GM12878 (cell line): Measurements from ENCODE around the gene ADCY2. TPM values are rescaled to one million over a fixed set of nuclear protein-coding genes. Genes with fewer than 3 reads are reported as not detected.

ENCODE experiments used
- ATAC-seq: fragments of 200-7000 bp; cut with Tn5 transposase; 3 replicates; pipeline ENCODE4 v1.9.1; 2020; ENCODE audit warnings: mild to moderate bottlenecking, moderate library complexity
- BruUV-seq: library from RNA; stranded (reverse); fragments of 400-500 nt; replicated peaks from 2 replicates; lab custom pipeline; 2021; lab: Mats Ljungman, UMichigan
- CTCF ChIA-PET: fragments of 300-600 bp; sonication (Branson Sonifier 250); formaldehyde crosslinking; extraction: SDS; loops from one replicate; lab custom pipeline; 2021; ENCODE audit warnings: inconsistent platforms; lab: Yijun Ruan, JAX
- POLR2A ChIA-PET: fragments of 350-600 bp; formaldehyde crosslinking; extraction: SDS; loops from one replicate; lab custom pipeline; 2021; ENCODE audit warnings: inconsistent platforms; lab: Charles Lee
- RAD21 ChIA-PET: fragments of 300-600 bp; sonication (Branson Sonifier 250); formaldehyde crosslinking; loops from one replicate; lab custom pipeline; 2023; ENCODE audit warnings: antibody characterized with exemption; ENCODE audit not compliant: unreplicated experiment; lab: Charles Lee
- SMC1A ChIA-PET: fragments of 300-600 bp; sonication (Branson Sonifier 250); formaldehyde crosslinking; loops from one replicate; lab custom pipeline; 2023; ENCODE audit not compliant: unreplicated experiment, uncharacterized antibody; lab: Charles Lee
- DNase-seq: peaks from one replicate; pipeline ENCODE4 v3.0.0-alpha.2; 2011; ENCODE audit warnings: low read depth, low spot score
- FAIRE-seq: peaks from 3 replicates; lab custom pipeline; 2011; peaks lifted over from hg19 to GRCh38; lab: Jason Lieb, UNC
- H2AFZ ChIP-seq: 2 replicates; pipeline ENCODE4 v1.6.0; 2011; ENCODE audit warnings: low read depth, low read length, control low read depth; ENCODE audit not compliant: control insufficient read depth
- H3K27ac ChIP-seq: 2 replicates; pipeline ENCODE4 v1.5.1; 2011; ENCODE audit warnings: control low read depth; ENCODE audit not compliant: control insufficient read depth, insufficient read depth
- H3K27me3 ChIP-seq, 2 experiments: replicated peaks in 1 of 2; 2 replicates each; pipeline versions ENCODE4 v1.6.0 to v1.6.1; 2011; ENCODE audit warnings: low read length in 1 of 2; ENCODE audit not compliant: control insufficient read depth in 2 of 2, insufficient read depth in 2 of 2
- H3K36me3 ChIP-seq, 2 experiments: 2 replicates each; pipeline ENCODE4 v1.5.1; 2011; ENCODE audit warnings: low read length in 1 of 2; ENCODE audit not compliant: control insufficient read depth in 2 of 2, insufficient read depth in 2 of 2
- H3K4me1 ChIP-seq: 2 replicates; pipeline ENCODE4 v1.6.1; 2011; ENCODE audit warnings: mild to moderate bottlenecking, low read length, moderate library complexity, mixed read lengths; ENCODE audit not compliant: control insufficient read depth, insufficient read depth
- H3K4me2 ChIP-seq: 2 replicates; pipeline ENCODE4 v1.6.0; 2011; ENCODE audit warnings: control low read depth; ENCODE audit not compliant: control insufficient read depth, insufficient read depth
- H3K4me3 ChIP-seq: fragments of 200-600 bp; sonication (generic); 2 replicates; pipeline ENCODE4 v1.5.1; 2016
- H3K79me2 ChIP-seq: 2 replicates; pipeline ENCODE4 v1.6.0; 2011; ENCODE audit warnings: low read length; ENCODE audit not compliant: control insufficient read depth, insufficient read depth
- H3K9ac ChIP-seq: 2 replicates; pipeline ENCODE4 v1.8.0; 2011; ENCODE audit warnings: low read length, control low read depth, mixed read lengths; ENCODE audit not compliant: control insufficient read depth, insufficient read depth
- H3K9me3 ChIP-seq: replicated peaks from 3 replicates; pipeline ENCODE4 v1.5.1; 2011; ENCODE audit warnings: mild to moderate bottlenecking, low read length; ENCODE audit not compliant: control insufficient read depth, insufficient read depth
- H4K20me1 ChIP-seq: 2 replicates; pipeline ENCODE4 v1.6.0; 2011; ENCODE audit not compliant: control insufficient read depth, insufficient read depth
- BCL3 ChIP-seq: IDR thresholded peaks from 2 replicates; pipeline ENCODE4 v1.6.1; 2011; ENCODE audit warnings: borderline replicate concordance, low read depth, mild to moderate bottlenecking, moderate library complexity, low read length; ENCODE audit not compliant: insufficient read depth, poor library complexity, severe bottlenecking
- BHLHE40 ChIP-seq, 2 experiments: fragments of 450-650 bp in 1 of 2; IDR thresholded peaks; 2 replicates each; pipeline ENCODE4 v1.6.1; 2011 to 2017; ENCODE audit warnings: low read depth in 2 of 2, borderline replicate concordance in 1 of 2, improper control_type of control experiment in 1 of 2, low read length in 1 of 2, mild to moderate bottlenecking in 1 of 2
- FOS ChIP-seq: IDR thresholded peaks from 3 replicates; pipeline ENCODE4 v1.6.1; 2011; ENCODE audit warnings: borderline replicate concordance; ENCODE audit not compliant: insufficient read length; ENCODE audit errors: extremely low read depth
- IKZF2 ChIP-seq, 2 experiments: fragments of 450-650 bp; IDR thresholded peaks; 2 replicates each; pipeline ENCODE4 v1.6.1; 2017; ENCODE audit warnings: mild to moderate bottlenecking in 2 of 2, moderate library complexity in 2 of 2
- IRF4 ChIP-seq: IDR thresholded peaks from 2 replicates; pipeline ENCODE4 v1.6.1; 2011; ENCODE audit warnings: low read depth, low read length
- PAX8 ChIP-seq: fragments of 450-650 bp; IDR thresholded peaks from 2 replicates; pipeline ENCODE4 v1.6.1; 2017; ENCODE audit warnings: mild to moderate bottlenecking, moderate library complexity
- PML ChIP-seq: IDR thresholded peaks from 2 replicates; pipeline ENCODE4 v1.6.1; 2012; ENCODE audit warnings: low read length, inconsistent platforms
- POLR2AphosphoS5 ChIP-seq: IDR thresholded peaks from 2 replicates; pipeline ENCODE4 v1.6.1; 2011; ENCODE audit warnings: mild to moderate bottlenecking, low read length, inconsistent platforms
- PRDM15 ChIP-seq: fragments of 450-650 bp; formaldehyde crosslinking; IDR thresholded peaks from 2 replicates; pipeline ENCODE4 v1.4.0; 2020; ENCODE audit warnings: mild to moderate bottlenecking, moderate library complexity
- REST ChIP-seq: IDR thresholded peaks from 2 replicates; pipeline ENCODE4 v1.6.1; 2012; ENCODE audit warnings: mild to moderate bottlenecking, low read depth, low read length
- SIN3A ChIP-seq: IDR thresholded peaks from 2 replicates; pipeline ENCODE4 v1.6.1; 2012; ENCODE audit warnings: low read depth, low read length, improper control_type of control experiment
- SMAD5 ChIP-seq: IDR thresholded peaks from 2 replicates; pipeline ENCODE4 v1.6.1; 2016; ENCODE audit warnings: antibody characterized with exemption, low read depth
- SREBF1 ChIP-seq: IDR thresholded peaks from 2 replicates; pipeline ENCODE4 v1.6.1; 2012; ENCODE audit warnings: mild to moderate bottlenecking, low read length
- SREBF2 ChIP-seq: IDR thresholded peaks from 2 replicates; pipeline ENCODE4 v1.6.1; 2012; ENCODE audit warnings: mild to moderate bottlenecking, low read length
- TARDBP ChIP-seq: IDR thresholded peaks from 2 replicates; pipeline ENCODE4 v1.6.1; 2016; ENCODE audit warnings: borderline replicate concordance
- ZNF217 ChIP-seq: fragments of 450-650 bp; IDR thresholded peaks from 2 replicates; pipeline ENCODE4 v1.6.1; 2017; ENCODE audit warnings: antibody characterized with exemption, mild to moderate bottlenecking
- WGBS: methylation state at CpG from one replicate; pipeline ENCODE4 v1.1.6; 2016; ENCODE audit warnings: low lambda C conversion rate; ENCODE audit not compliant: insufficient replicate concordance, insufficient coverage; ENCODE audit errors: missing lambda C conversion rate; 5-methylcytosine and 5-hydroxymethylcytosine counted together
- in situ Hi-C: fragments of 300-500 bp; cut with MboI; formaldehyde crosslinking; loops from 9 replicates; pipeline ENCODE4 v1.14.3; 2018; ENCODE audit warnings: mixed read lengths
- intact Hi-C: fragments of 100-400 bp; cut with micrococcal nuclease; formaldehyde crosslinking; loops from one replicate; pipeline ENCODE4 v1.14.2; 2022; ENCODE audit not compliant: unreplicated experiment
- polyA plus RNA-seq, 11 experiments: library from polyadenylated mRNA; depleted of rRNA in 4 of 11; unstranded in 6 of 11; stranded (reverse) in 5 of 11; fragments of >200 nt; fragmentation: Nextera tagmentation in 4 of 11; fragmentation: Illumina TruSeq in 1 of 11; extraction: Ambion mirVana in 4 of 11; extraction: Trizol in 1 of 11; gene quantifications; 1 replicate in 1 of 11; 2 replicates in 10 of 11; pipeline versions ENCODE4 v1.2.1 to v1.2.3, GENCODE V29; 2011 to 2016; ENCODE audit warnings: inconsistent platforms in 2 of 11, missing spikeins in 2 of 11, low read depth in 1 of 11
- total RNA-seq, 4 experiments: library from RNA; depleted of rRNA in 3 of 4; stranded (reverse); fragments of >200 nt in 3 of 4; fragmentation: Illumina TruSeq in 1 of 4; extraction: Trizol in 1 of 4; gene quantifications; 2 replicates each; pipeline versions ENCODE4 v1.2.1 to v1.2.3, GENCODE V29; 2013 to 2021

ADCY2 gene
- total and polyA plus RNA-seq, 10 of the 15 experiments (the other 5 are each of a cell fraction or from before 2014, with no cell fraction given), result 0.07 to 0.26 TPM; not detected in 8

GRCh38 chr5:7597059-7597642 is 201.2 kb downstream of the ADCY2 start:
- intact Hi-C loops, result loop anchor here (10.0 kb wide), 2 partner anchors 158 to 342 kb away; no protein-coding TSS in a partner anchor
- ChIA-PET SMC1A (no interaction called here), RAD21 (no interaction called here), CTCF (interaction anchor here (0.6 to 1.2 kb wide), 3 partner anchors 338 to 610 kb away, joined by 3 to 4 read pairs (median 3); no protein-coding TSS in a partner anchor), POLR2A (no interaction called here)
- no peak for DNase-seq
- H3K9me3 ChIP-seq, result no peaks in the 10 kb centered on the region
- FAIRE-seq, result no peak
- in situ Hi-C loops, result no loop called here
- H3K9ac ChIP-seq, result no peak overlapping the region
- BruUV-seq, result no TSS peak
- no peaks in the 10 kb centered on the region for H3K79me2 ChIP-seq
- H3K36me3 ChIP-seq, result no peaks in the 10 kb centered on the region
- no peaks in the 10 kb centered on the region for H3K4me1 ChIP-seq
- no peak overlapping the region for H3K27ac ChIP-seq
- no peak overlapping the region for H2AFZ ChIP-seq
- no peaks in the 10 kb centered on the region for H4K20me1 ChIP-seq
- no peaks in the 10 kb centered on the region for H3K27me3 ChIP-seq
- no peak for ATAC-seq
- no peak overlapping the region for H3K4me2 ChIP-seq
- 21% methylated on average over 6 of the region's 6 CpGs for WGBS
- H3K4me3 ChIP-seq, result no peak overlapping the region
- TF ChIP-seq PRDM15 (CRISPR knock-in tag), result no peak
- TF ChIP-seq BCL3, result no peak
- TF ChIP-seq SREBF2, result no peak
- no peak for TF ChIP-seq TARDBP
- TF ChIP-seq SREBF1, result no peak
- no peak for TF ChIP-seq PAX8
- no peak for TF ChIP-seq PML
- TF ChIP-seq IKZF2 (IDR thresholded peaks at IDR 0.05), result no peak
- no peak for TF ChIP-seq POLR2AphosphoS5
- no peak for TF ChIP-seq BHLHE40 (IDR thresholded peaks at IDR 0.05; ENCODE audit: borderline replicate concordance in 1 of 2, low read depth in 2 of 2, low read length in 1 of 2)
- no peak for TF ChIP-seq REST
- no peak for TF ChIP-seq SIN3A
- TF ChIP-seq FOS, result no peak
- no peak for TF ChIP-seq SMAD5
- no peak for TF ChIP-seq ZNF217
- TF ChIP-seq IRF4, result no peak
